ENCODE measurements around the gene CACNG6.

CACNG6 gene

DNA sequence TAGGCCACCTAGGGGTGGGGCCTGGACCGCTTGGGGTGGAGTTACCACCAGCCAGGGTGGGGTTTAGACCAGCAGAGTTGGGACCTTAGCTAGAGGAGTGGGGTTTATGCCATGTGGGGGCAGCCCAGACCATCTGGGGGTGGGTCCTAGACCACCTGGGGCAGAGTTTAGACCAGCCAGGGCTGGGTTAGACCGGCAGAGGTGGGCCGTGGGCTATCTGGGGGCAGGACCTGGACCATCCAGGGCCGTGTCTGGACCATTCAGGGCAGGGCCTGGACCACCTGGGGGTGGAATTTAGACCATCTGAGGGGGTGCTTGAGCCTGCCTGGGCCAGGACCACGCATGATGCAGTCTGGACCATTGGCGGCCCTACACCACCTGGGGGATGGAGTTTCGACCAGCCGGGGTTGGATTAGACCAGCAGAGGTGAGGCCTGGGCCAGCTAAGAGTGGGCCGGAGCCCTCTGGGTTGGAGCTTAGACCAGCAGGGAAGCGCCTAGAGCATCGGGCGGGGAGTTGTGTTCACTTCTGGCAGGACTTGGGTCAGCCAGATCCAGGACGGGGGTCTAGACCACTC lies 10.0 kb upstream of the CACNG6 start:
- Histone ChIP-seq H3K79me2 (ENCODE audit: insufficient read depth, low read length) (no peaks in the 10 kb centered on the region), H3K27ac (ENCODE audit: low read depth, low read length, poor library complexity, severe bottlenecking) (no peak overlapping the region), H3K36me3 (ENCODE audit: insufficient read depth, low read length) (no peaks in the 10 kb centered on the region), H3F3A (ENCODE audit: insufficient read depth, low read length) (no peaks in the 10 kb centered on the region), H3K4me3 (ENCODE audit: low read depth, low read length, poor library complexity, severe bottlenecking) (no peak overlapping the region), H3K9me3 (ENCODE audit: low read length) (no peaks in the 10 kb centered on the region), H3K4me1 (ENCODE audit: insufficient read depth, low read length, severe bottlenecking) (no peaks in the 10 kb centered on the region), H3K27me3 (ENCODE audit: insufficient read depth, low read length) (no peaks in the 10 kb centered on the region), H2AFZ (ENCODE audit: low read length) (no peak overlapping the region), H3K9me2 (ENCODE audit: low read depth, low read length) (no peaks in the 10 kb centered on the region), H3K9ac (ENCODE audit: low read length) (no peak overlapping the region), H4K20me1 (ENCODE audit: insufficient read depth, low read length) (no peaks in the 10 kb centered on the region), H3K4me2 (ENCODE audit: low read length) (no peak overlapping the region)
- TF ChIP-seq EZH2 (IDR thresholded peaks at IDR 0.05; ENCODE audit: borderline replicate concordance, low read length), result no peak
- TF ChIP-seq, protein P1, sequence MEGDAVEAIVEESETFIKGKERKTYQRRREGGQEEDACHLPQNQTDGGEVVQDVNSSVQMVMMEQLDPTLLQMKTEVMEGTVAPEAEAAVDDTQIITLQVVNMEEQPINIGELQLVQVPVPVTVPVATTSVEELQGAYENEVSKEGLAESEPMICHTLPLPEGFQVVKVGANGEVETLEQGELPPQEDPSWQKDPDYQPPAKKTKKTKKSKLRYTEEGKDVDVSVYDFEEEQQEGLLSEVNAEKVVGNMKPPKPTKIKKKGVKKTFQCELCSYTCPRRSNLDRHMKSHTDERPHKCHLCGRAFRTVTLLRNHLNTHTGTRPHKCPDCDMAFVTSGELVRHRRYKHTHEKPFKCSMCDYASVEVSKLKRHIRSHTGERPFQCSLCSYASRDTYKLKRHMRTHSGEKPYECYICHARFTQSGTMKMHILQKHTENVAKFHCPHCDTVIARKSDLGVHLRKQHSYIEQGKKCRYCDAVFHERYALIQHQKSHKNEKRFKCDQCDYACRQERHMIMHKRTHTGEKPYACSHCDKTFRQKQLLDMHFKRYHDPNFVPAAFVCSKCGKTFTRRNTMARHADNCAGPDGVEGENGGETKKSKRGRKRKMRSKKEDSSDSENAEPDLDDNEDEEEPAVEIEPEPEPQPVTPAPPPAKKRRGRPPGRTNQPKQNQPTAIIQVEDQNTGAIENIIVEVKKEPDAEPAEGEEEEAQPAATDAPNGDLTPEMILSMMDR (IDR thresholded peaks at IDR 0.05; ENCODE audit: low read length), result no peak

- TF ChIP-seq, protein P1 (IDR thresholded peaks at IDR 0.05; ENCODE audit: low read length), result no peak
- TF ChIP-seq EZH2 (IDR thresholded peaks at IDR 0.05; ENCODE audit: borderline replicate concordance, low read length), result no peak
- Histone ChIP-seq H3K4me3 (ENCODE audit: low read depth, low read length, poor library complexity, severe bottlenecking) (no peak overlapping the region), H2AFZ (ENCODE audit: low read length) (no peak overlapping the region), H3K9me2 (ENCODE audit: low read depth, low read length) (no peaks in the 10 kb centered on the region), H3K79me2 (ENCODE audit: insufficient read depth, low read length) (no peaks in the 10 kb centered on the region), H3K36me3 (ENCODE audit: insufficient read depth, low read length) (no peaks in the 10 kb centered on the region), H3K9ac (ENCODE audit: low read length) (no peak overlapping the region), H3K27ac (ENCODE audit: low read depth, low read length, poor library complexity, severe bottlenecking) (no peak overlapping the region), H3K4me2 (ENCODE audit: low read length) (no peak overlapping the region), H3K4me1 (ENCODE audit: insufficient read depth, low read length, severe bottlenecking) (no peaks in the 10 kb centered on the region), H4K20me1 (ENCODE audit: insufficient read depth, low read length) (no peaks in the 10 kb centered on the region), H3F3A (ENCODE audit: insufficient read depth, low read length) (no peaks in the 10 kb centered on the region), H3K27me3 (ENCODE audit: insufficient read depth, low read length) (no peaks in the 10 kb centered on the region), H3K9me3 (ENCODE audit: low read length) (no peaks in the 10 kb centered on the region)
Observed at GRCh38 chr19:53982001-53982451, 9.4 kb upstream of the CACNG6 start.

- H4K20me1 ChIP-seq (ENCODE audit: insufficient read depth, low read length), result no peaks in the 10 kb centered on the region
- no peak overlapping the region for H2AFZ ChIP-seq (ENCODE audit: low read length)
- no peak overlapping the region for H3K27ac ChIP-seq (ENCODE audit: low read depth, low read length, poor library complexity, severe bottlenecking)
- H3F3A ChIP-seq (ENCODE audit: insufficient read depth, low read length), result no peaks in the 10 kb centered on the region
- no peak for TF ChIP-seq EZH2 (IDR thresholded peaks at IDR 0.05; ENCODE audit: borderline replicate concordance, low read length)
- TF ChIP-seq, protein P1 (IDR thresholded peaks at IDR 0.05; ENCODE audit: low read length), result no peak
- H3K9ac ChIP-seq (ENCODE audit: low read length), result no peak overlapping the region
- H3K9me3 ChIP-seq (ENCODE audit: low read length), result no peaks in the 10 kb centered on the region
- H3K4me2 ChIP-seq (ENCODE audit: low read length), result no peak overlapping the region
- H3K4me1 ChIP-seq (ENCODE audit: insufficient read depth, low read length, severe bottlenecking), result no peaks in the 10 kb centered on the region
- H3K9me2 ChIP-seq (ENCODE audit: low read depth, low read length), result no peaks in the 10 kb centered on the region
- H3K79me2 ChIP-seq (ENCODE audit: insufficient read depth, low read length), result no peaks in the 10 kb centered on the region
- no peak overlapping the region for H3K4me3 ChIP-seq (ENCODE audit: low read depth, low read length, poor library complexity, severe bottlenecking)
- H3K27me3 ChIP-seq (ENCODE audit: insufficient read depth, low read length), result no peaks in the 10 kb centered on the region
- H3K36me3 ChIP-seq (ENCODE audit: insufficient read depth, low read length), result no peaks in the 10 kb centered on the region
Observed at GRCh38 chr19:53982611-53983010, 8.8 kb upstream of the CACNG6 start.

Data from OCI-LY1 (cell line).